Middle frontal gyrus (tissue), 1 donor: ENCODE measurements around the gene C12orf57.
A peak's percentile ranks its signal among the peaks of the same experiment; 100 is the strongest.

ENCODE experiments used
- DNase-seq: peaks from one replicate; pipeline ENCODE4 v3.0.0-alpha.2; 2015; ENCODE audit warnings: low spot score; ENCODE audit errors: extremely low spot score

C12orf57 gene

DNA sequence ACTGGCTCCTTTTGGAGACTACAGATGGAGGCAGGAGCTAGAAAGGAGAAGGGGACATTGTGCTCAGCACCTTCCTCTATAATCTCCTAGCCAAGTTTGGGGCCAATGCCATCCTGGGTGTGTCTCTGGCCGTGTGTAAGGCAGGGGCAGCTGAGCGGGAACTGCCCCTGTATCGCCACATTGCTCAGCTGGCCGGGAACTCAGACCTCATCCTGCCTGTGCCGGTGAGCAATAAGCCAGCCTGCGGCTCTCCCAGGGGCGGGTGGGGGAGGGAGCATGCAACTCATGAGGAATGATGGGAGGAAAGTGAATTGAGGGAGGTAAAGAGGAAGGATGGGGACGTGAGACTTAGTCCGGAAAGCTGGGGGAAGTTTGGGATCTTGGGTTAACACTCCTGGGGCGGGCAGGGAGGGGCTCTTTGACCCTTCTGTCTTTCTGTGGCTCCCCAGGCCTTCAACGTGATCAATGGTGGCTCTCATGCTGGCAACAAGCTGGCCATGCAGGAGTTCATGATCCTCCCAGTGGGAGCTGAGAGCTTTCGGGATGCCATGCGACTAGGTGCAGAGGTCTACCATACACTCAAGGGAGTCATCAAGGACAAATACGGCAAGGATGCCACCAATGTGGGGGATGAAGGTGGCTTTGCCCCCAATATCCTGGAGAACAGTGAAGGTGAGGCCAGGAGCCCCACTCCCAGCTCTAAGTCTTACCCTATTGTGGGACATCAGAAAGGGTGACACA, 26.2 kb upstream of the C12orf57 start:
- no peak for DNase-seq

DNA sequence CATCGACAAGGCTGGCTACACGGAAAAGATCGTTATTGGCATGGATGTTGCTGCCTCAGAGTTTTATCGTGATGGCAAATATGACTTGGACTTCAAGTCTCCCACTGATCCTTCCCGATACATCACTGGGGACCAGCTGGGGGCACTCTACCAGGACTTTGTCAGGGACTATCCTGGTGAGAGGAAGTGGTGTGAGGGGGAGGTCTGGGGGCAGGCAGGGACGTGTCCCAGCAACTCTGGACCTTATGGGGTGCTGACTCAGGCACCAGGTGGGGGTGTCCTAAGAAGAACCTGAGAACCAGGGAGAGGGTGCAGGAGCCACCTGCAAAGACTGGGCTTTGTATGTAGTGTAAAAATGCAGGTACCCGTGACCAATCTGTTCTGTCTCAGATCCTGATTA, 24.2 kb upstream of the C12orf57 start:
- DNase-seq: no peak

DNA sequence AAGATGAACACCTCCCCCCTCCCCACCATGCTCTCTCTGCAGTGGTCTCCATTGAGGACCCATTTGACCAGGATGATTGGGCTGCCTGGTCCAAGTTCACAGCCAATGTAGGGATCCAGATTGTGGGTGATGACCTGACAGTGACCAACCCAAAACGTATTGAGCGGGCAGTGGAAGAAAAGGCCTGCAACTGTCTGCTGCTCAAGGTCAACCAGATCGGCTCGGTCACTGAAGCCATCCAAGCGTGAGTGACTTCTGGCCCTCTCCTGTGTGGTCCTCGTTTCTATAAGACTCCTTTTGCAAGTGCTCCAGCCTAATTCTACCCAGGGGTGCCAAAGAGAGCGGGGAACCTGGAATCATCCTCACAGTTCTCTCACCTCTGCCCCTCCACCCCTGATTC, 22.3 kb upstream of the C12orf57 start:
- DNase-seq: no peak

DNA sequence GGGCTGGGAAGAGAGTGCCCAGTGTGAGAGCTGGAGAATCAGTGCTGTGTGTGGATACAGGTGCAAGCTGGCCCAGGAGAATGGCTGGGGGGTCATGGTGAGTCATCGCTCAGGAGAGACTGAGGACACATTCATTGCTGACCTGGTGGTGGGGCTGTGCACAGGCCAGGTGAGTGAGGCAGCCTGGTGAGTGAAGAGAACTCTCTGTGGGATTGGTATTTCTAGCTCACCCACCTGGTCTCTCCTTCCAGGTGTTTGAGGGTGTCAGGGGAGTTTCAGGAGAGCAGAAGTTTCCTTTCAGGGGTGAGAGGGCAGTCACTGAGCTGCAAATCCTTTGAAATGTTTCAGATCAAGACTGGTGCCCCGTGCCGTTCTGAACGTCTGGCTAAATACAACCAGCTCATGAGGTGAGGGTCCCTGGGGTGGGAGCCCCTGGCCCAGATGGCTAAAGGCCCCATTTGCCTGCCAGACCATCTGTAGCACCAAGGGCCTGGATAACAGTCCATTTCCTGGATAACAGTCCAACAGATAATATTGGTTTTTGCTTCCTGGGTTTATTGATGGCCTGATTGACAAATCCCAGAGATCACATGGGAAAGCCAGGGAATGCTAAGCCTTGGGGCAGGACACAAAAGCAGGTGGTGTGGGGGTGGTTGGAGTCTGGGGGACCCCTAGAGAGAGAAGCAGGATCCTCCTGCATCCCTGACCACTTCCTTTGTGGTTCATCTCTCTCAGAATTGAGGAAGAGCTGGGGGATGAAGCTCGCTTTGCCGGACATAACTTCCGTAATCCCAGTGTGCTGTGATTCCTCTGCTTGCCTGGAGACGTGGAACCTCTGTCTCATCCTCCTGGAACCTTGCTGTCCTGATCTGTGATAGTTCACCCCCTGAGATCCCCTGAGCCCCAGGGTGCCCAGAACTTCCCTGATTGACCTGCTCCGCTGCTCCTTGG, 21.6 kb upstream of the C12orf57 start:
- DNase-seq: no peak

DNA sequence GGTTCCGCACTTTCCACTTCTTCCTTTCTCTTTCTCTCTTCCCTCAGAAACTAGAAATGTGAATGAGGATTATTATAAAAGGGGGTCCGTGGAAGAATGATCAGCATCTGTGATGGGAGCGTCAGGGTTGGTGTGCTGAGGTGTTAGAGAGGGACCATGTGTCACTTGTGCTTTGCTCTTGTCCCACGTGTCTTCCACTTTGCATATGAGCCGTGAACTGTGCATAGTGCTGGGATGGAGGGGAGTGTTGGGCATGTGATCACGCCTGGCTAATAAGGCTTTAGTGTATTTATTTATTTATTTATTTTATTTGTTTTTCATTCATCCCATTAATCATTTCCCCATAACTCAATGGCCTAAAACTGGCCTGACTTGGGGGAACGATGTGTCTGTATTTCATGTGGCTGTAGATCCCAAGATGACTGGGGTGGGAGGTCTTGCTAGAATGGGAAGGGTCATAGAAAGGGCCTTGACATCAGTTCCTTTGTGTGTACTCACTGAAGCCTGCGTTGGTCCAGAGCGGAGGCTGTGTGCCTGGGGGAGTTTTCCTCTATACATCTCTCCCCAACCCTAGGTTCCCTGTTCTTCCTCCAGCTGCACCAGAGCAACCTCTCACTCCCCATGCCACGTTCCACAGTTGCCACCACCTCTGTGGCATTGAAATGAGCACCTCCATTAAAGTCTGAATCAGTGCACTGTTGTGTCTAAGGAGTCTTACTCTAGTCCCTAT, 20.7 kb upstream of the C12orf57 start:
- DNase-seq: no peak

DNA sequence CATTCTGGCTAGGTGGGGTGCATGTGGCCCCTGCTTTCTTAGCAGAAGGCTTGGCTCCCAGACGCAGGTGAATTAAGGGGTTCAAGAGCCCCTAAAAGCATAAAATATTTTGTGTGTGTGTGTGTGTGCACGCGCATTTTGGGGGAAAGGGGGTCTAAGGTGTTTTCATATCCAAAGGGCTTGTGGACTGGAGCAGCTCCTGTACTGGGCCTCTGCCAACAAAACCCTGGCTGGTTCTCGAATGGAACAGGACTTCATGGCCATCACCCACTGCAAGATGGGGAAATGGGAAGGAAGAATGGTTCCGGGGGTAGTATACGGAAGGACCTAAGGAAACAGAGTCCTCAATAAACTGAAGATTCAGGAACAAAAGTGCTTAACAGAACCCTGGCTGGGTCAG, 20.0 kb upstream of the C12orf57 start:
- DNase-seq: no peak

DNA sequence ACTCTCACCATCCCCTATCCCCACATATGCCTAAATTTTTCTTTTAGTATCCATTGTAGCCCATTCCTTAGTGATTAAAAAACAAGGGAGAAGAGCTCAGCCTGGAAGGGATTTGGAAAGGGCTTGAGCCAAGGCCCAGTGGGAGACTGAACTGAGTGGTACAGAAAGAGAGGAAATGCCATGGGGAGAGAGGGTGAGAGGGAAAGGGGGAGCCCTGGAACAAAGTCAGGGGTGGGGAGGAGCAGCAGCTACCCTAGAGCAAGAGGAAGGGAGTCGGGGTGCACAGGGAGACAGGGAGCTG, 18.6 kb upstream of the C12orf57 start:
- no peak for DNase-seq

DNA sequence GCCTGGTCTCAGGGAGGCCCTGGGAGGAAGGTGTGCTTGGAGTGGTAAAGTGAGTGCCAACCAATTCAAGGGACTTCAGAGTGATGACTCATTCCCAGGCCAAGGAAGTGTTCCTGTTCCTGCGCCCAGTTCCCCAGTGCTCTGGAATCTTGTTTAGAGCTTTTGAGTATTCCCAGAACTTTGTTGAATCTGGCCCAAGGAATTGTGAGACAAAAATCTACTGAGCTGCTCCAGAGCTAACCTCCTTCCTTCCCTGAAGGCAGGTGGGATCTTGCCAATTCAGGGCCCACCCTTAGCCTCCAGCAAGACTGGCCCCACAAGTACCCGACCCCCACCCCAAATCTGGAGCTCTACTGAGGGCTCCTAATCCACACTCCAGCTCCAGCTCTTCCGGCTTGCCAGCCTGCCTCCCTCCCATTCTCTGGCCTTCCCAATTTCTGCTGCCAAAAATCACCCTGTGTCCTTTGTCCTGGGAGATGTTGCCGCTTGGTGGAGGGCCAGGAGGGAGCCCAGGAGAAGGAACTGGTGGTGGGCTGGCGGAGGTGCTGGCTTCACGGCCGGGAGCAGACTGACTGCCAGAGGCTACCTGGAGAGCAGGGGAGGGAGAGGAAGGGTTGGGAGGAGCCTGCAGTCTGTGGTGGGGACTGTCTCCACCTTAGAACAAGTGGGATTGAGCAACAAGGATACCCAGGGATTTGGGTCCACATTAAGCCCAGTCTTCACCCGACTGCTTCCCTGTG, 18.1 kb upstream of the C12orf57 start:
- no peak for DNase-seq

DNA sequence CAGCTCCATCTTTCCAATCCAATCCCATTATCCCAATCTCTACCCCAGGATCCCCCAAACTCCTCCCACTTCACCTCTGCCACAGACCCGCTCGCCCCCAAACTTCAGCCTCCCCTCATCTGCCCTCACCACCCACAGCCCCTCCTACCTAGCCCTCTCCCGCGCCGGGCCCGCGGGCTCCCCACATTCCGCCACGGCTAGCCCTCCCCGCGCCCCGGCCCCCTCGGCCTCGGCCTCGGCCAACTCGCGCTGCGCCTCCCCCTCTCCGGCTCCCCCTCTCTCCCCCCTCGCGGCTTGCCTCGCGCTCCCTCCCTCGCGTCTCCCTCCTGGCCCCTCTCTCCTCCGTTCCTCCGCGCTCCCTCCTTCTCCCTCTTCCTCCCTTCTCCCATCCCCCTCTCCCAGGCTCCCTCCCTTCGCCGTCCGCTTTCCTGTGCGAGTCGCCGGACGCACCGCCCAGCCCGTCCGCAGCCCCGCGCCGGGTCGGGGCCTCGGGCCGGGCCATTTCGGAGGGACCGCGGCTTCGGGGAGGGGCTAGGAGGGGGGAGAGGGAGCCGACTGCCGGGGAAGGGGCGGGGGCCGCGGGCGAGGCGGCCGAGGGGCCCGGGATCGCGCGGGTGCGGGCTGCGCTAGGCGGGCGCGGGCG, 16.3 kb upstream of the C12orf57 start, which contains the start of gene ATN1:
Gene ATN1 (plus strand): TSS at position 581 of the 643 bp plus-strand sequence. CDS start 6,043 bp downstream, outside the sequence.
- peak; percentile 53 for DNase-seq

DNA sequence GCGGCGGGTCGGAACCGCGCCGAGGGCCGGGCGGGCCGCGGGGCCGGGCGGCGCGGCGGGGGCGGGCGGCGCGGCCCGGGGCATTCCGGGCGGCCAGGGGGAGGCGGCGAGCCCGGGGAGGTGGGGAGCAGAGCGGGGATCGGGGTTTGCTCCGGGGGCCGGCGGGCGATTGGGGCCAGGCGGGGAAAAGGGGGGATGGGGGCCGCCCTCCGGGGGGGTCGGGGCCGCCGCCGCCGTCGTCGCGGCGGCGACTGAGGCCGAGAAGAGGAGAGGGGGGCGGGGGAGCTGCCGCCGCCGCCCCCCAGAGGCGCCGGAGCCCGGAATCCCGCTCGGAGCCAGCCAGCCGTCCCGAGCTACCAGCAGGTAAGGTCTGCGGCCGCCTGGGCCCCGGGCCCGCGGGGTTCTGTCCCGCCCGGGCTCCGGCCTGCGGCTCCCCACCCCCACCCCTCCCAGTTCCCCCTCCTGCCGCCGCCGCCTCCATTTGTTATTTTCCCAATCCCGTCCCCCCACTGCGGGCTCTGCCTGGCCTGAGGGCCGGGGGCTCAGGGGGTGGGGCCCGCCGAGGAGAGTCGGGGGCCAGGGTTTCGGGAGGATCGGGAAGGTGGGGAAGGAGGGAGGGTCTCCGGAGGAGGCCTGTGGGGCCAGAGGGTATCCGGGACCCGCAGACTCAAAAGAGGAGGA, 15.7 kb upstream of the C12orf57 start:
- no peak for DNase-seq

DNA sequence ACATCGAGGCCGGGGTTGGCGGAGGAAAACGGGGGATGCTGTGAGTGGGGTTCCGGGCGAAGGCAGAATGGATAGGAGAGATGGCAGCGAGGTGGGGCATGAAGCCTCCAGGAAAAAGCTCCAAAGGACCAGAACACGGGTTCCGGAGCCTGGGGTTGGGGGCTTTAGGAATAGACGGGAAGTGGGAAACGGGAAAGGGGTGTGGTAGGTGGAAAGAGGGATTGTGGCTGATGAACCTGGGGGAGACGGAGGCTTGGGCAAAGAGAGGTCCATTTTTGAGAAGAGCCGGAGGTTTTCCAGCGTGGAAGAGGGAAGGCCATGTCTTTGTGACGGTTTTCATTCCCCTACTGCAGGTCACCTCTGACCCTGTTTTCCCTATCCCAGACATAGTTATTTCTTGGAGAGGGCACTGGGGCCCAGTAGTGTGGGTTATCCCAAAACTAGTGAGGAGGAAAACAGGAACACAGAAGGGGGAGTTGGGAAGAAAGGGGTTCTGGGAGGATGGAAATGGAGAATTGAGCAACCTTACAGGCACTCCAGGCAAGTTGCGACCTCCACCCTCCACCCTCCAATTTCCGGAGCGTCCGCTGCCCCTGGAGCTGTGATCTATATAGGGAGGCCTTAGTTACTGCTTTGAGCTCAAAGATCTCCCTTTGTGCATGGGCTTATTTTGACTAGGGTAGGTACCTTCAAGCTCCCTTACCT, 15.0 kb upstream of the C12orf57 start:
- DNase-seq: no peak

DNA sequence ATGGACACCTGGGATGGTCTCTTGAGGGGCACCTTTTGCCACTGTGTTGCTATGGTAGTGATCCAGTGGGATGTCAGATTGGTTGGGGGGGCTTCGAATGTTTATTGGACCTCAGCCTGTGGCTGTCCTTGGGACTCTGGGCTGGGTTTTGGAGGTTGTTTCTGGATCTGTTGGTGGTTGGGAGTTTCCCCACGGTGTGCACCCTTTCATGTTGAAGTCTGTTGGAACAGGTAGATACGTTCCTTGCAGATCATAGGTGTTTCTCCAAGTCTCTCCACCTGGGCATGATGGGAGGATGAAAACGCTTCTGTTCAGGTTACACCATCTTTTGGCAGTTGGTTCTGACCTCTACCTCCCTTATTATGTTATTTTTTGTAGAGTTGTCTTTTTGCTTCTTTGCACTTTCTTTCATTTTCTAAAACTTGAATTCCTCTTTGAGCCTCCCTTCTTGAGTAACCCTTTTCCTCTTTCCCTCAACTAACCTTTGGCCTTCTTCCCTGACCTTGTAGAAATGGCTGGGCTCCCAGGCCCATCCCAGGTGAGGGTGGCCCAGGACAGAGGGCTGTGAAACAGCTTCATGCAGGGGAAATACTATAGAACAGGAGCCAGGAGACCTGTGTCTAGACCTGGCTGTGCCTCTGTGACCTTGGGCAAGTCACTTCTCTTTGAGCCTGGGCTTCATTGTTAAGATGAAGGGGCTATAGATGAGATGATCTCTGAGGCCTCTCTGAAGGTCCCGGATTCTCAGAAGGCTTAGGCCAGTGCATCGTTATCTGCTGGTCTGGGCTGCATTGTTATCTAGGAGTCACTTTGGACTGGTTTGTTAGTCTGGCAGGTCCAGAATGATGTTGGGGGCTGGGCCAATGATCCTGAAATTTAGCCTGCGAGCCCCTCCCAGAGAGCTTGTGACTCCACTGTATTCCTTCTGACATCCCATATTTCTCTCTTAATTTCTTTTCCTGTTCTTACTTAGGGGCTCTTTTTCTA, 14.1 kb upstream of the C12orf57 start:
- DNase-seq: no peak

DNA sequence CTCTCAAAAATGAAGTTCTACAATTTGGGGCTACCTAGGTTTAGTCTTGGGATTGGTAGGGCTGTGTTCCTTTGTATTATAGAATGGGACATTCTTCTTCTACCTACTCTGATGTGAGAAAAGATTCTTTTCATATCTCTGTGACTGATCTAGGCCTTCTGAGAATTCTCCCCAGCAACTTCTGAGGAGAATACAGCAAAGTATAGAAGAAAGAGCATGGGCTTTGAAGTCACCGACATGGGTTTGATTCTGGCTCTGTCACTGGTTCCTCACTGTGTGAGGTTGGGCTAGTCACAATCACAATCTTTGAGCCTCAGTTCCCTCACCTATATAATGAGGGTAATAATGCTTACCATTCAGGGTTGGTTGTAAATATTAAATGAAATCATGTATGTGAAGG, 11.1 kb upstream of the C12orf57 start:
- DNase-seq: no peak

DNA sequence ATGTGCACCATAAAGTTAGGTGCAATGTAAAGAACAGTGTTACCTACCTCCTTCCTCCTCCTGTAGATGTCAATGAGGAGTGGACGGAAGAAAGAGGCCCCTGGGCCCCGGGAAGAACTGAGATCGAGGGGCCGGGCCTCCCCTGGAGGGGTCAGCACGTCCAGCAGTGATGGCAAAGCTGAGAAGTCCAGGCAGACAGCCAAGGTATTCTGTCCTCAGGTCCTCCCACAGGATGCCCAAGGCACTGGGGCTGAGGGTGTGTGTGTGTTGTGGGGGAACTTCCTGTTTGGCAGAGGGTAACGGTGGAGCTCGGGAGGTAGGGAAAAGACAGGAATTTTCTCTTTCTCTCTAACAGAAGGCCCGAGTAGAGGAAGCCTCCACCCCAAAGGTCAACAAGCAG, 9.7 kb upstream of the C12orf57 start:
- DNase-seq: no peak

DNA sequence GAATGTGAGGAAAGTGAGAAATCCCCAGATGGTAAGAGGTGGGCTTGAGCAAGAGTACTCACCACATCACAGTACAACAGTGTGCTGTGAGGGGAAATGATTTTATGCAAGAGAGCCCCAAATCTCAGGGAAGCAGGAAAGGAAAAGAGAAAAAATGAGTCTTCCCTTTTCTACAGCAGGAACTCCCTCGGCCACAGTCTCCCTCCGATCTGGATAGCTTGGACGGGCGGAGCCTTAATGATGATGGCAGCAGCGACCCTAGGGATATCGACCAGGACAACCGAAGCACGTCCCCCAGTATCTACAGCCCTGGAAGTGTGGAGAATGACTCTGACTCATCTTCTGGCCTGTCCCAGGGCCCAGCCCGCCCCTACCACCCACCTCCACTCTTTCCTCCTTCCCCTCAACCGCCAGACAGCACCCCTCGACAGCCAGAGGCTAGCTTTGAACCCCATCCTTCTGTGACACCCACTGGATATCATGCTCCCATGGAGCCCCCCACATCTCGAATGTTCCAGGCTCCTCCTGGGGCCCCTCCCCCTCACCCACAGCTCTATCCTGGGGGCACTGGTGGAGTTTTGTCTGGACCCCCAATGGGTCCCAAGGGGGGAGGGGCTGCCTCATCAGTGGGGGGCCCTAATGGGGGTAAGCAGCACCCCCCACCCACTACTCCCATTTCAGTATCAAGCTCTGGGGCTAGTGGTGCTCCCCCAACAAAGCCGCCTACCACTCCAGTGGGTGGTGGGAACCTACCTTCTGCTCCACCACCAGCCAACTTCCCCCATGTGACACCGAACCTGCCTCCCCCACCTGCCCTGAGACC, 8.2 kb upstream of the C12orf57 start:
- DNase-seq: no peak

DNA sequence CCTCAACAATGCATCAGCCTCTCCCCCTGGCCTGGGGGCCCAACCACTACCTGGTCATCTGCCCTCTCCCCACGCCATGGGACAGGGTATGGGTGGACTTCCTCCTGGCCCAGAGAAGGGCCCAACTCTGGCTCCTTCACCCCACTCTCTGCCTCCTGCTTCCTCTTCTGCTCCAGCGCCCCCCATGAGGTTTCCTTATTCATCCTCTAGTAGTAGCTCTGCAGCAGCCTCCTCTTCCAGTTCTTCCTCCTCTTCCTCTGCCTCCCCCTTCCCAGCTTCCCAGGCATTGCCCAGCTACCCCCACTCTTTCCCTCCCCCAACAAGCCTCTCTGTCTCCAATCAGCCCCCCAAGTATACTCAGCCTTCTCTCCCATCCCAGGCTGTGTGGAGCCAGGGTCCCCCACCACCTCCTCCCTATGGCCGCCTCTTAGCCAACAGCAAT, 7.6 kb upstream of the C12orf57 start:
- DNase-seq: no peak
